ENCODE data around the gene TRIM68.

TRIM68 gene

GRCh38 chr11:4605057-4605456 lies 3.0 kb downstream of the TRIM68 start:
- DNase-seq: no peak

GRCh38 chr11:4593739-4594138 lies 14.3 kb downstream of the TRIM68 start, which contains the start of gene OR52I1:
Gene OR52I1 (plus strand): TSS chr11:4594039. CDS start chr11:4594039, 0 bp downstream.
- DNase-seq: no peak

GRCh38 chr11:4589017-4589416 lies 19.0 kb downstream of the TRIM68 start:
- DNase-seq: no peak

- no peak for DNase-seq
Observed at GRCh38 chr11:4581443-4581842, 26.6 kb downstream of the TRIM68 start, which contains the start of gene OR52I2. Gene OR52I2 (plus strand): TSS chr11:4581743.

GRCh38 chr11:4580124-4580523 lies 27.9 kb downstream of the TRIM68 start:
- DNase-seq: peak; percentile 22

- no peak for DNase-seq
Observed at GRCh38 chr11:4578624-4579023, 29.4 kb downstream of the TRIM68 start.

GRCh38 chr11:4577761-4578160 lies 30.3 kb downstream of the TRIM68 start:
- DNase-seq: no peak

- DNase-seq: peak; percentile 10
Observed at GRCh38 chr11:4576880-4577279, 31.2 kb downstream of the TRIM68 start.

- DNase-seq: no peak
Observed at GRCh38 chr11:4569075-4569474, 39.0 kb downstream of the TRIM68 start.

GRCh38 chr11:4565371-4565770 lies 42.7 kb downstream of the TRIM68 start:
- DNase-seq: no peak

GRCh38 chr11:4560467-4560866 lies 47.6 kb downstream of the TRIM68 start:
- DNase-seq: no peak

- no peak for DNase-seq
Observed at GRCh38 chr11:4559527-4560440, 48.2 kb downstream of the TRIM68 start.

- DNase-seq: no peak
Observed at GRCh38 chr11:4551346-4551979, 56.6 kb downstream of the TRIM68 start.
